Smooth muscle cell (in vitro differentiated cells): Measurements from ENCODE around the gene ODAD2. TPM values are rescaled to one million over a fixed set of nuclear protein-coding genes. Genes with fewer than 3 reads are reported as not detected.
A peak's percentile ranks its signal among the peaks of the same experiment; 100 is the strongest.

Source experiments
- DNase-seq: peaks from one replicate; lab custom pipeline; 2025; ENCODE audit not compliant: unreplicated experiment; lab: John Stamatoyannopoulos, UW
- H2AFZ ChIP-seq: fragments of 200-600 bp; sonication (generic); 2 replicates; pipeline ENCODE4 v1.6.0; 2016; ENCODE audit warnings: antibody characterized with exemption, low read depth, mild to moderate bottlenecking
- H3F3A ChIP-seq: fragments of 200-600 bp; sonication (generic); 2 replicates; pipeline ENCODE4 v1.6.0; 2017; ENCODE audit warnings: antibody characterized with exemption, low read depth
- H3K27ac ChIP-seq: fragments of 200-600 bp; sonication (generic); 2 replicates; pipeline ENCODE4 v1.5.1; 2016; ENCODE audit warnings: low read depth, mild to moderate bottlenecking
- H3K27me3 ChIP-seq: fragments of 200-600 bp; sonication (generic); 2 replicates; pipeline ENCODE4 v1.6.1; 2016; ENCODE audit warnings: low read depth, mild to moderate bottlenecking
- H3K36me3 ChIP-seq: fragments of 200-600 bp; sonication (generic); 2 replicates; pipeline ENCODE4 v1.5.1; 2016; ENCODE audit warnings: low read depth
- H3K4me1 ChIP-seq: fragments of 200-600 bp; sonication (generic); 2 replicates; pipeline ENCODE4 v1.5.1; 2016; ENCODE audit warnings: low read depth
- H3K4me2 ChIP-seq: fragments of 200-600 bp; sonication (generic); 2 replicates; pipeline ENCODE4 v1.6.0; 2016; ENCODE audit warnings: mild to moderate bottlenecking
- H3K4me3 ChIP-seq: fragments of 200-600 bp; sonication (generic); 2 replicates; pipeline ENCODE4 v1.5.1; 2016; ENCODE audit warnings: mild to moderate bottlenecking
- H3K79me2 ChIP-seq: fragments of 200-600 bp; sonication (generic); 2 replicates; pipeline ENCODE4 v1.6.0; 2016; ENCODE audit warnings: low read depth, mild to moderate bottlenecking
- H3K9ac ChIP-seq: fragments of 200-600 bp; sonication (generic); 2 replicates; pipeline ENCODE4 v1.6.0; 2016; ENCODE audit warnings: low read depth
- H3K9me3 ChIP-seq: fragments of 200-600 bp; sonication (generic); replicated peaks from 2 replicates; pipeline ENCODE4 v1.5.1; 2016; ENCODE audit warnings: low read depth
- H4K20me1 ChIP-seq: fragments of 200-600 bp; sonication (generic); 2 replicates; pipeline ENCODE4 v1.6.0; 2016; ENCODE audit warnings: low read depth
- CTCF ChIP-seq: fragments of 200-600 bp; sonication (generic); IDR thresholded peaks from 2 replicates; pipeline ENCODE4 v1.5.1; 2017; ENCODE audit warnings: borderline replicate concordance, mild to moderate bottlenecking, antibody characterized with exemption; ENCODE audit not compliant: insufficient read depth, poor library complexity, severe bottlenecking
- WGBS: methylation state at CpG from one replicate; pipeline ENCODE4 v1.1.7; 2016; ENCODE audit warnings: low lambda C conversion rate; 5-methylcytosine and 5-hydroxymethylcytosine counted together
- polyA plus RNA-seq: library from polyadenylated mRNA; unstranded; fragments of >200 nt; fragmentation: Nextera tagmentation; extraction: Ambion mirVana; gene quantifications from 2 replicates; pipeline ENCODE4 v1.2.1, GENCODE V29; 2016
- total RNA-seq: library from RNA; depleted of rRNA; stranded (reverse); fragments of >200 nt; gene quantifications from 2 replicates; pipeline ENCODE4 v1.2.3, GENCODE V29; 2014

The ODAD2 gene
- total and polyA plus RNA-seq, 2 experiments from 2014 or later = 0.45 TPM; not detected in 1

GRCh38 chr10:27784272-27784671 is 214.6 kb downstream of the ODAD2 start:
- Histone ChIP-seq H3K79me2 (no peaks in the 10 kb centered on the region), H3K4me1 (no peaks in the 10 kb centered on the region), H3K27ac (no peak overlapping the region), H3K9ac (no peak overlapping the region), H2AFZ (no peak overlapping the region), H3K4me2 (no peak overlapping the region), H4K20me1 (no peaks in the 10 kb centered on the region), H3K27me3 (no peaks in the 10 kb centered on the region), H3K36me3 (no peaks in the 10 kb centered on the region), H3F3A (no peaks in the 10 kb centered on the region), H3K9me3 (no peaks in the 10 kb centered on the region), H3K4me3 (no peak overlapping the region)
- no peak for TF ChIP-seq CTCF
- WGBS = 98% methylated on average over 2 of the region's 2 CpGs
- DNase-seq = no peak

GRCh38 chr10:27783660-27784059 is 215.2 kb downstream of the ODAD2 start:
- H3K79me2 ChIP-seq = no peaks in the 10 kb centered on the region
- H4K20me1 ChIP-seq = no peaks in the 10 kb centered on the region
- no peaks in the 10 kb centered on the region for H3K9me3 ChIP-seq
- TF ChIP-seq CTCF = peak; percentile 57
- no peak overlapping the region for H3K27ac ChIP-seq
- no peak overlapping the region for H2AFZ ChIP-seq
- no peaks in the 10 kb centered on the region for H3K4me1 ChIP-seq
- H3K27me3 ChIP-seq = no peaks in the 10 kb centered on the region
- no peak overlapping the region for H3K4me2 ChIP-seq
- H3K9ac ChIP-seq = no peak overlapping the region
- no peaks in the 10 kb centered on the region for H3F3A ChIP-seq
- no peaks in the 10 kb centered on the region for H3K36me3 ChIP-seq
- no peak for DNase-seq
- WGBS = 22% methylated on average over 1 of the region's 1 CpG
- H3K4me3 ChIP-seq = no peak overlapping the region

DNA sequence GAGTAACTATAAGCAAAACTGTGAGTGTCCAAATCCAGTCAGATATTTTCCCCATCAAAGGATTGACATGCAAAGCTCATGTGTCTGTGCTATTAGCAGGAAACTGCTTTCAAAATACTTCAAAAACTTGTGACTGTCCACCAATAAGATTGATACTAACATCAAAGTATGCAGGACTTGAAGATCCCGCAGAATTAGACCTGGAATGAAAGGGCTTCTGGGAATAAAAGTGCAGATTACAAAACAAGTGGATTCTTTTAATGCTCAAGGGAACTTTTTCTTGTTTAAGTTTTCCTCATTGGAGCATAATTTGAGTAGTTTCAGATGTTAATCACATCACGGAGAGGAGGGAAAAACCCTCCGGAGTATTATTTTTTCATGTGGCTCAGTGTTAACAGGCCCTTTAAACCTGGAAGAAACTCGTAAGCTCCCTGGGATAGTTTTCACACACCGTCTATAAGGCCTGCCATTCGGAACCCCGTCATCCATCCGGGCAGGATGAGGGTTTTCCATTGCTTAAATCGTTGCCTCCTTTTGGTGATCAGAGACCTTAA is 219.3 kb downstream of the ODAD2 start:
- Histone ChIP-seq H3K27me3 (no peaks in the 10 kb centered on the region), H3K36me3 (no peaks in the 10 kb centered on the region), H3K4me3 (no peak overlapping the region), H3K9me3 (no peaks in the 10 kb centered on the region), H3K4me1 (peaks cover 3% of the 10 kb centered on the region), H2AFZ (no peak overlapping the region), H4K20me1 (no peaks in the 10 kb centered on the region), H3K27ac (no peak overlapping the region), H3K4me2 (no peak overlapping the region), H3K79me2 (no peaks in the 10 kb centered on the region), H3K9ac (no peak overlapping the region), H3F3A (no peaks in the 10 kb centered on the region)
- WGBS = 88% methylated on average over 9 of the region's 9 CpGs
- no peak for TF ChIP-seq CTCF
- no peak for DNase-seq

GRCh38 chr10:27774831-27775230 is 224.0 kb downstream of the ODAD2 start:
- Histone ChIP-seq H2AFZ (no peak overlapping the region), H3K9ac (no peak overlapping the region), H3K36me3 (no peaks in the 10 kb centered on the region), H3K9me3 (no peaks in the 10 kb centered on the region), H3F3A (no peaks in the 10 kb centered on the region), H3K4me2 (no peak overlapping the region), H3K27me3 (peaks cover 2% of the 10 kb centered on the region), H4K20me1 (no peaks in the 10 kb centered on the region), H3K27ac (no peak overlapping the region), H3K79me2 (no peaks in the 10 kb centered on the region), H3K4me3 (no peak overlapping the region), H3K4me1 (peaks cover 10% of the 10 kb centered on the region)
- TF ChIP-seq CTCF = no peak
- DNase-seq = no peak
- 54% methylated on average over 2 of the region's 2 CpGs for WGBS
